ENCODE results near the gene C20orf144. TPM values are rescaled to one million over a fixed set of nuclear protein-coding genes. Genes with fewer than 3 reads are reported as not detected.
A peak's percentile ranks its signal among the peaks of the same experiment; 100 is the strongest.

Gene C20orf144
- total RNA-seq, 1 donor from 2014 or later = 0.13 TPM

GRCh38 chr20:33676652-33677645, 14.8 kb downstream of the C20orf144 start:
- Mint-ChIP-seq H3K27ac (ENCODE audit: unreplicated experiment) (no peak overlapping the region), H3K4me1 (ENCODE audit: unreplicated experiment) (peaks cover 52% of the 10 kb centered on the region), H3K27me3 (ENCODE audit: unreplicated experiment) (no peaks in the 10 kb centered on the region), H3K9me3 (ENCODE audit: unreplicated experiment) (no peaks in the 10 kb centered on the region), H3K4me3 (ENCODE audit: unreplicated experiment) (no peak overlapping the region), H3K36me3 (ENCODE audit: unreplicated experiment) (no peaks in the 10 kb centered on the region)
- TF ChIP-seq CTCF (IDR thresholded peaks at IDR 0.05) = no peak
- DNase-seq (ENCODE audit: extremely low spot score, unreplicated experiment) = no peak

GRCh38 chr20:33677991-33678702, 16.0 kb downstream of the C20orf144 start:
- Mint-ChIP-seq H3K9me3 (ENCODE audit: unreplicated experiment) (no peaks in the 10 kb centered on the region), H3K27ac (ENCODE audit: unreplicated experiment) (no peak overlapping the region), H3K36me3 (ENCODE audit: unreplicated experiment) (no peaks in the 10 kb centered on the region), H3K4me3 (ENCODE audit: unreplicated experiment) (no peak overlapping the region), H3K27me3 (ENCODE audit: unreplicated experiment) (no peaks in the 10 kb centered on the region), H3K4me1 (ENCODE audit: unreplicated experiment) (peaks cover 46% of the 10 kb centered on the region)
- no peak for TF ChIP-seq CTCF (IDR thresholded peaks at IDR 0.05)
- DNase-seq (ENCODE audit: extremely low spot score, unreplicated experiment) = no peak

- Mint-ChIP-seq H3K9me3 (ENCODE audit: unreplicated experiment) (no peaks in the 10 kb centered on the region), H3K36me3 (ENCODE audit: unreplicated experiment) (no peaks in the 10 kb centered on the region), H3K27me3 (ENCODE audit: unreplicated experiment) (no peaks in the 10 kb centered on the region), H3K4me3 (ENCODE audit: unreplicated experiment) (no peak overlapping the region), H3K4me1 (ENCODE audit: unreplicated experiment) (peaks cover 37% of the 10 kb centered on the region), H3K27ac (ENCODE audit: unreplicated experiment) (no peak overlapping the region)
- no peak for TF ChIP-seq CTCF (IDR thresholded peaks at IDR 0.05)
- no peak for DNase-seq (ENCODE audit: extremely low spot score, unreplicated experiment)
Measured at GRCh38 chr20:33679758-33680485, 17.8 kb downstream of the C20orf144 start.

- Mint-ChIP-seq H3K27me3 (ENCODE audit: unreplicated experiment) (no peaks in the 10 kb centered on the region), H3K9me3 (ENCODE audit: unreplicated experiment) (no peaks in the 10 kb centered on the region), H3K4me1 (ENCODE audit: unreplicated experiment) (peaks cover 34% of the 10 kb centered on the region), H3K4me3 (ENCODE audit: unreplicated experiment) (no peak overlapping the region), H3K27ac (ENCODE audit: unreplicated experiment) (peak overlapping the region; percentile 79), H3K36me3 (ENCODE audit: unreplicated experiment) (no peaks in the 10 kb centered on the region)
- DNase-seq (ENCODE audit: extremely low spot score, unreplicated experiment) = no peak
- no peak for TF ChIP-seq CTCF (IDR thresholded peaks at IDR 0.05)
Measured at GRCh38 chr20:33680686-33681085, 18.6 kb downstream of the C20orf144 start.
